Activated gamma-delta T cell (primary cell): ENCODE measurements around the gene CMTM2.
"Not testable (repeated sequence)": the region's sequence is repeated elsewhere in the genome, so short reads cannot be mapped to it uniquely, and the experiment has no call there.

Experiments
- DNase-seq: peaks from one replicate; lab custom pipeline; 2025; lab: John Stamatoyannopoulos, UW

Gene CMTM2

DNA sequence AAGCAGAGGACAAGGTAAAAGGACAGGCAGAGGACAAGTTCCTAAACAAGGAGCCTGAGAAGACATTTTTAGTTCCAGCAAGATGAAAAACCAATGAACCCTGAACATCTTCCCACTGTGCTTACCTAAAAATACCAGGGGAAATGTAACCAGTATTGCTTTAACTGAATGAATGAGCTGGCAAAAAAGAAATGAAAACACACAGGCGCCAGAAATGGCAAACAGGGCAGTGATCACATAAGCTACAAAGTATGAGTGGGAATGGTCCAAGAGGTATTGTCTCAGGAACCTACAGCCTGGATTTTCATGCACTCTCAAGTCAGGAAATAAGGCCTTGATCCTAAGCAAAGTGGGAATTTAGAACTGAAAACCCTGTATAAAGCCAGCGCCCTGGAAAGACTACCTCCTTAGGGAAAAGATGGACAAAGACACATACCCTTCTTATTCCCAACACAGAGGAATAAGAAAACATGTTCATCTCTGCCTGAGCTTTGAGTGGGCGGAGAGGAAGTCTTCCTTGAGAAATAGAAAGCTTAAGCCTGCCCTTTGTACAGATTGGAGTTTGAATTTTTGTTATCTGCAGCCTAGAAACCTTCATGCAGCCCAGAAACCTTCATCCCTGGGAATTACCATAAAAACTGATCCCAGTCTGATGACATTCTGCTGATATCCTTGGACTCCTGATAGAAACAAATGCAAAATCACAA lies 2.1 kb downstream of the CMTM2 start:
- DNase-seq: no peak

DNA sequence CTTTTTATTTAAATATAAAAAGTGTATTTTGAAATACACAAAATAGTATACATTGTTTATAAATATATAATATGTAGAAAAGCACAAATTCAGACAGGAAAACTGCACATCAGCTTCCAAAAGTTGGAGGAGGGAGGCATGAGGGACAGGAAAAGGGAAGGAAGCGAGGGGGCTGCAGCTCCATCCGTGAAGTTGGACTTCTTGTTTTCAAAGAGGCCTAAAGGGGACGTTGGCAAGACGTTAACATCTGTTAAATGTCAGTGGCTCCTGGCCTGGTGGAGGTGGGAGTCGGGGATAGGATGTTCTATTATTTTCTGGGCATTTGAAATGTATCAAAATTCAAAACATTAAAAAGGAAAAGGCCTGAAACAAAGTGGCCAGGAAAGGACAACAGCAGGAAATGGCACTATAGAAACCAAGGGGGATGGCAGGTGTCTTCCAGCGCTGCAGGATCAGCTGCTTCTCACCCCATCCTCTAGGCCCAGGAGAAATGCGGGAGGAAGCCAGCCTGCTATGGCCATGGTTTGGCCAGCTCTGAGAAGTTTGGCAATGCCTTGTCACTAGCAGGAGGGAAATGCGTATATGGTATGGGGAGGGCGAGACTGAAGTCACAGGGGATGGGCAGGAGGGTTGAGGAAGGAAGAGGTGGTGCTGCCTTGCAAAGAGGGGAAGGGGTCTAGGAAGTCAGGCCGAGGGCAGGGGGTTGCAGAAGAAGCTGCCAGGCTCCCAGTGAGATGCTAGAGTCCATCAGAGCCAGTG lies 6.4 kb downstream of the CMTM2 start:
- no peak for DNase-seq

DNA sequence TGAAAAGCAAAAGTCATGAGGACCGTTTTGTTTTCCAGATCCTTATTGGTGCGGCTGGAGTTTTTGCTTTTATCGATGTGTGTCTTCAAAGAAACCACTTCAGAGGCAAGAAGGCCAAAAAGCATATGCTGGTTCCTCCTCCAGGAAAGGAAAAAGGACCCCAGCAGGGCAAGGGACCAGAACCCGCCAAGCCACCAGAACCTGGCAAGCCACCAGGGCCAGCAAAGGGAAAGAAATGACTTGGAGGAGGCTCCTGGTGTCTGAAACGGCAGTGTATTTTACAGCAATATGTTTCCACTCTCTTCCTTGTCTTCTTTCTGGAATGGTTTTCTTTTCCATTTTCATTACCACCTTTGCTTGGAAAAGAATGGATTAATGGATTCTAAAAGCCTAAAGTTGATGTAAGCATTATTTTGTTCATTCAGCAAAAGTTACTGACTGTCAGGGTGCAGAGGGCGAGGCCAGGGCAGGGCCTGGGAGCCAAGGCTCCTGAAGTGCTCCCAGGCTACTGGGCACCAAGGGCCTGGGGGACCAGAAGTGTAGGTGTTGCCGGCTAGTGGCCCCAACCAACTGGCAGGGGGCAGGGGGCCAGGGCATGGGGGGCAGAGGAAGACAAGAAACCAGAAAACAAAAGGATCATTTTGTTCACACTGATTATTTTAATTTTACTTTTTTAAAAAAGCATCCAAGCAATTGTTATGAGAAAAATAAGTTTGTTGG lies 8.8 kb downstream of the CMTM2 start:
- no peak for DNase-seq

DNA sequence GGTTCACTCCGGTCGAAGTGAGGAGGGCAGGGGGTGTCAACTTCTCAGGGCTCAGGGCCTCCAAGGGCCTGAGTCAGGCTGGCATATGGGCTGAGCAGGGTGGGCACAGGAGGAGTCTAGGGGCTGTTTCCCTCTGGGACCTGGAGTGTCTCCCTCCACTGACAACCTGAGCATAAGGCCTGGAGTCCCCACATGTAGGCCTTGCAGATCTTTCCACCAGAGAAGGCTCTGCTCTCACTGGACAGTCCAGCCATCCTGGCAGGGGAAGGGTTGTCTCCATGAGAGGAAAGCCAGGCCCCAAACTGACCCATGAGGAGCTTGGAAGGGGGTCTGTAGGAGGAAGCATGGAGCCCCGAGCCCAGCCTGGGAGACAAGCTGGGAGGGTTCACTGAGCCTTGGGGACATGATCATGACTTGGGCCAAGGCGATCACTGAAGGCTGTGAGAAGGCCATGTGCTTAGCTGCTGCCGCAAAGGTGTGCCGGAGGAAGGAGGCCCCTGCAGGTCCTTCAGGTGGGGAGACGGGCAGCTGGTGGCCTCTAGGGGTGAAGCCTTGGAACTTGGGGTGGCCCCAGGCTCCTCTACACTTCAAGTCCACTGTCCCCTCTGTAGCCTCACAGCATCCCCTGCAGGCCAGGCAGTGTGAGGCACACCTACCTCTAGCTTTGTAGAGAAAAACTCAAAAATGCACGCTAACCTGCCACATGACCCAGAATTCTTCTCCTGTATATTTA lies 9.9 kb downstream of the CMTM2 start:
- DNase-seq: no peak

DNA sequence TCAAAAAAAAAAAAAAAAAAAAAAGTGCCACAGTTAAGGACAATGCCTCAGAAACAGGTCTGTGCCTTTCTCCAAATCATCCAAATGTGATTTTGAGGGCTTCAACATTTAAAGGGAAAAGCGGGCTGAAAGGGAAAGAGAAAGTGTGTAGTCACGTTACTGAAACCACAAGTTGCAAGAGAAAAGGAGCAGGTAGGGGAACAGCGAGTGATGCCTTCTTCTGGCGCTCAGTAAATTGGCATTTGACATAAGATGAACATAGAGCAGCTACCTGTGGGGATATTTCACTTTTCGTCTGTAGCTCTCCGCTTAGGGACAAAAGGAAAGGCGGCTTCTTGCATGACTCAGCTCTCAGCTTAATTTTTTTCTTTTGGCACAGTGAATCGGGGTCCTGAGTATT lies 11.1 kb downstream of the CMTM2 start:
- DNase-seq: no peak

DNA sequence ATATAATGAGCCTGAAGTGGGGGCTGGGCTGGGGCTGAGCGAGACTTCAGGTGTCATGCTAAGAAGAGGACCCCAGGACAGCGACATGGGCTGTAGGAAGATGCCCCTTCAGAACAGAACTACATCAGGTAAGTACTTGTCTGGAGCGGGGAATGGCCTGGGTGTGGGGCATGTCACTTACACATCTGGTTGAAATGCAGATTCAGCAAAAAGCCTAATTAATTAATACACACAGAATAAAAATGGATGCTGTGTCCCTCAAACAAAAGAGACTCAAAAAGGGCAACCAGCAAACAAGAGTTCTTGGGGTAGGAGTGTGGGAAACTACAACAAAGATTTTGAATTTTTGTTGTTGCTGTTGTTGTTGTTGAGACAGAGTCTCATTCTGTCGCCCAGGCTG lies 11.8 kb downstream of the CMTM2 start:
- no peak for DNase-seq

DNA sequence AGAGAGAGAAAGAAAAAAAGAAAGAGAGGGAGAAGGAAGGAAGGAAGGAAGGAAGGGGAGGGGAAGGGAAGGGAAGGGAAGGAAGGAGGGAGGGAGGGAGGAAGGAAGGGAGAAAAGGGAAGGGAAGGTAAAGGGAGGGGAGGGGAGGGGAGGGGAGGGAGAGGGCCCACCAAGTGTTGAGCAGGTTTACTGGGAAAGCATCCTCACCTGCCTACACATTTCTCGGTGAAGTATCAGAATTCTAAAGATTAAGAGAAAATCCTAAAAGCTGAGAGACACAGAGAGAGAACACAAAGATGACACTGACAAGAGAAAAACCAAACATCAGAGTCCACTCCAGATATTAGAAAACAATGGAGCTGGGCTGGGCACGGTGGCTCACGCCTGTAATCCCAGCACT lies 13.0 kb downstream of the CMTM2 start:
- no peak for DNase-seq

DNA sequence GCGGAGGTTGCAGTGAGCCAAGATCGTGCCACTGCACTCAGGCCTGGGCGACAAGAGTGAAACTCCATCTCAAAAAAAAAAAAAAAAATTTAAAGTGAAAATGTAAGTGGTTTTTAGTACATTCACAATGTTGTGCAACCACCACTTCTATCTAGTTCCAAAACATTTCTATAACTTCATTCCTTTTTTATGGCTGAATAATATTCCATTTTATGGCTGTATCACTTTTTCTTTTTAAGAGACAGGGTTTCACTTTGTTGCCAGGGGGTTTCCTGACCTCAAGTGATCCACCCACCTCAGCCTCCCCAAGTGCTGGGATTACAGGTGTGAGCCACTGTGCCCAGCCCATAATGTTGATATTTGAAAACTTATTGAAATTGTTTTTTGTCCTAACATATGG lies 13.6 kb downstream of the CMTM2 start:
- no peak for DNase-seq

DNA sequence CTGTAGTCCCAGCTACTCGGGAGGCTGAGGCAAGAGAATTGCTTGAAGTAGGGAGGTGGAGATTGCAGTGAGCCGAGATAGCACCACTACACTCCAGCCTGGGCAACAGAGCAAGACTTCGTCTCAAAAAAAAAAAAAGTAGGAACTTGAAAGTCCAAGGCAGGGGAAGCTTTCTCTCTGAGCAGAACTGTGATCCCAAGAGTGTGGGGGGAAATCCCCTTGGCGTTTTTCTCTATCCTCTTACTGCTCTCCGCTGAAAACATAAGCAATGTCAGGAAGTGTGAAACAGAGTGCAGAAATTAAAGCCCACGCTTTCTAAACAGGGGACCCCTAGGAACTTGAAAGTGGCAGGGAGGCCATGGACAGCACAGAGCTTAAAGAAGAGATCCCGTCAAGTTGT lies 15.5 kb downstream of the CMTM2 start:
- no peak for DNase-seq

DNA sequence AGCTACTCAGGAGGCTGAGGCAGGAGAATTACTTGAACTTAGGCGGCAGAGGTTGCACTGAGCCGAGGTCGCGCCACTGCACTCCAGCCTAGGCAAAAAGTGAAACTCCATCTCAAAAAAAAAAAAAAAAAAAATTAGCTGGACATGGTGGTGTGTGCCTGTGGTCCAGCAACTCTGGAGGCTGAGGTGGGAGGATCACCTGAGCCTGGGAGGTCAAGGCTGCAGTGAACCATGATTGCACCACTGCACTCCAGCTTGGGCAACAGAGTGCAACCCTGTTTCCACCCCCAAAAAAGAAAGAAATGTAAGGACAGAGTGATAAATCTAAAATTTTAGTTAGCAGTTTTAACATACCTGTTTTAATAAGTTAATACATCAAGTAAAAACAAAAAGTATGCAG lies 17.3 kb downstream of the CMTM2 start:
- not testable (repeated sequence) for DNase-seq

DNA sequence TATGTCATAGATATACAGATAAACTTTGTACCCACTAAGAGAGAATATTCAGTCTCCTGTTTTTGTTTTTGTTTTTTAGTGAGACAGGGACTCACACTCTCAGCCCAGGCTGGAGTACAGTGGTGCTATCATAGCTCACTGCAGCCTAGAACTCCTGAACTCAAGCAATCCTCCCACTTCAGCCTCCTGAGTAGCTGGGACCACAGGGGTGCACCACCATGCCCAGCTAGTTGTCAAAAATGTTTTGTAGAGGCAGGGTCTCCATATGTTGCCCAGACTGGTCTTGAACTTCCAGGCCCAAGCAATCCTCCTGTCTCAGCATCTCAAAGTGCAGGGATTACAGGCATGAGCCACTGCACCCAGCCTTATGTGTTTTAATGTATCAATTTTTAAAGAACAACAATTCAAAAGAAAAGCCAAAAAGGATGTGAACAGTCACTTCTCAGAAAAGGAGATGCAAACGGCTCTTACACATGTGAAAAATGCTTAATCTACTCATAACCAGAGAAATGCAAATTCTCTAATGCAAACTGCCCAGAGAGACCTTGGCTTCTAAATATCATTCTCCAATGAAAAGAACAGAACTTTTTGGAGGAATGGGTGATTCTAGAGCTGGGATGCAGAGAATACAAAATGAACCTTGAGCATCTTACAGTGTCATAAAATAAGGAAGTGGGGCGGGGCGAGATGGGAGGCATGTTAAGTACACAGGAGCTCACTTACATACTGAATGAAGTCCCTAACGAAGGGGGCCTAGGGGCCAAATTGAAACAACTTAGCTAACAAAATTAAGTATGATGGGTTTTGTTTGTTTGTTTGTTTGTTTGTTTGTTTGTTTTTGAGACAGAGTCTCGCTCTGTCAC lies 18.0 kb downstream of the CMTM2 start:
- no peak for DNase-seq

DNA sequence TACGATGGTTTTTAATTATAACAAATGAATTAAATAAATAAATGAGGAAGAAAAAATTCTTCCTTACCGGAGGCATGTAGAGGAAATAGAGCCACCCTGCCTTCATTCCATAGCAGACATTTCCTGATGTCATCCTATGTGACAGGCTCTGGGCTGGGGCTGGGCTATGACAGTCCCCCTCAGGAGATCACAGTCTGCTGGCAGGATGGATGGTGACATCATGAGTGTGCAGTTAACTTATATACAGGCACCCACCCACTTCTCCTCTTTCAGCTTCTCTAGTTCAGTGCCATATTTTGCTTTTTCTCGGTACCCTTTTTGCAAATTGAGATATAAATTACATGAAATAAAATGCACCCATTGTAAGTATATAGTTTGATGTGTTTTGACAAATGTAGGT lies 18.8 kb downstream of the CMTM2 start:
- DNase-seq: no peak

DNA sequence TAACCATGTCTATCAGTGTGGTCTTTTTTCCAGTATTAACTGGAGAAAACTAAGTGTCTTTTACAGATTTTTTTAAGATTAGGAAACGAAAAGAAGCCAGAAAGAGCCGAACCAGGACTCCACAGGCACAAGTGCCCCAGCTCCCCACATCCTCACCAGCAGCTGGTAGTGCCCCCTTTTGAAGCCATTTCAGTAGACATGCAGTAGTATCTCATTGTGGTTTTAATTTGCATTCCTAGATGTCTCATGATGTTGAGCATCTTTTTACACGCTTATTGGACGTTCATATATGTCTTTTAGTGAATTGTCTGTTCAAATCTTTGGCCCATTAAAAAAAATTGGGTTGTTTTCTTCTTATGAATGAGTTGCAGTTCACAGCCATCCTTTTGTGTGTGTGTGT lies 20.5 kb downstream of the CMTM2 start:
- DNase-seq: no peak

DNA sequence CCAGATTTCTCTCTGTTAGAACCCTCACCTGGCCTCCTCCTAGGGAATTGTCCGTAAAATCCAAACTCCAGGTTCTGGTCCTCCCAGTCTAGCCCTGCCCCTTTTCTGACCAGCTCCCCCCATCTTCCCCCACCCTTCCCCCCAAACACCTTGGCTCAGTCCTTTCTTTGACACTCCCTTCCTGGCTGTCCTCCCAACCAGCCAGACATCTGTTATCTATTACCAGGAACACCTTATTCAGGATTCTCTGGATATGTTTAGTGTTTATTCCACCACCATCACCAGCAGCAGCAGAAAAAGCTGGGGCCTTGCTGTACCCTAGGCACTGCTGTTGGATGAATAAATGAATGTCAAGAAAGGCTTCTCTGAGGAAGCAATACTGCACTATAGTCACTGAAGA lies 21.2 kb downstream of the CMTM2 start:
- no peak for DNase-seq

DNA sequence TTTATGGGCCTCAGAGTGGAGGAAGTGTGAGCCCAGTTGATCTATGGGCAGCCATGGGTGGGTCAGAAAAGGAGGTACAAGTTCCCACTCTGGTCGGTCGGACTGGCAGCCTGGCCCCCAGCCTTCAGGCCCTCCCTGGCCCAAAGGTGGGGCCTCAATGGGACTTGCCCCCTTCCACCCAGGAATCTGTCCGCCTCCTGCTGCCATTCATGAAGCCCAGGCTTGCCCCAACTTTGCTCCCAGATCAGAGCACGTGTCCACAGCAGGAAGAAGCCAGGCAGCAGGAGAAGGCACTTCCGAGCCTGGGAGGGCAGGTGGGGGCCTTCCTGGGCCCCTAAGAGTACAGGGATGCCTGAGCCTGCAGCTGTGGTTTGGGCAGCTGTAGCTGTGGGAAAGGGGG lies 22.2 kb downstream of the CMTM2 start:
- DNase-seq: no peak

DNA sequence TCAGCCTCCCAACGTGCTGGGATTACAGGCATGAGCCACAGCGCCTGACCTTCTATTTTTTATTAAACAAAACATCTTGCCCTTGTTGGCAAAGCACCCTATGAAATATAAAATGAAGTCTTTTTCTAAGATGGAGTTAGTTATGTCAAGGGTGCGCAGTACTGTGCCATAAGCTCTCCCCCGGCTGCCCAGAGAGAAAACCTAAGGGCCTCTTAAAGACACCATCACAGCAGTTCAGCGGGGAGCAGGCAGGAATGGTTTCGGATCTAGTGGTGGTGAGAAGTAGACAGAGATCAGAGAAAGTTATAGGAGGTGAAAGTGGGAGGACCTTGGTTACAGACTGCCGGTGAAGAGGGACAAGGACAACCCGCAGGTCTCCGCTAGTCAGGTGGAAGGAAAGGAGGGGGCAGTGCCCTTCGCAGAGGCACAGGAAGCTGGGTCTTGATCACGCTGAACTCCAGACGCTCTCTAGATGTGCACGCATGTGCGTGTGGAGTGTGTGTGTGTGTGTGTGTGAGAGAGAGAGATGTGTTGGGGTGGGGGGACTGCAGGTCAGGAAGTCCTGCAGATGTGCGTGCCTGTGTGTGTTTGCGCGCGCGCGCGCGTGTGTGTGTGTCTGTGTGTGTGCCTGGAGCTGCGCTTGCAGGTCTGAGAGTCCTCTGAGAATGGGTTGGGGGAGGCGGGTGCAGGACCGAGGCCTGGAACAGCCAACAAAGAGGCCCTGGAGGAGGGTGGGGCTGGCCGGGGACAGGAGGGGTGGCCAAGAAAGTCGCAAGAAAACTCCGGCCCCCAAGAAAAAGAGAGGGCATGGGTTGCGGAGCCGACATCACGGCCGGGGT lies 24.5 kb downstream of the CMTM2 start:
- DNase-seq: peak; percentile 35

DNA sequence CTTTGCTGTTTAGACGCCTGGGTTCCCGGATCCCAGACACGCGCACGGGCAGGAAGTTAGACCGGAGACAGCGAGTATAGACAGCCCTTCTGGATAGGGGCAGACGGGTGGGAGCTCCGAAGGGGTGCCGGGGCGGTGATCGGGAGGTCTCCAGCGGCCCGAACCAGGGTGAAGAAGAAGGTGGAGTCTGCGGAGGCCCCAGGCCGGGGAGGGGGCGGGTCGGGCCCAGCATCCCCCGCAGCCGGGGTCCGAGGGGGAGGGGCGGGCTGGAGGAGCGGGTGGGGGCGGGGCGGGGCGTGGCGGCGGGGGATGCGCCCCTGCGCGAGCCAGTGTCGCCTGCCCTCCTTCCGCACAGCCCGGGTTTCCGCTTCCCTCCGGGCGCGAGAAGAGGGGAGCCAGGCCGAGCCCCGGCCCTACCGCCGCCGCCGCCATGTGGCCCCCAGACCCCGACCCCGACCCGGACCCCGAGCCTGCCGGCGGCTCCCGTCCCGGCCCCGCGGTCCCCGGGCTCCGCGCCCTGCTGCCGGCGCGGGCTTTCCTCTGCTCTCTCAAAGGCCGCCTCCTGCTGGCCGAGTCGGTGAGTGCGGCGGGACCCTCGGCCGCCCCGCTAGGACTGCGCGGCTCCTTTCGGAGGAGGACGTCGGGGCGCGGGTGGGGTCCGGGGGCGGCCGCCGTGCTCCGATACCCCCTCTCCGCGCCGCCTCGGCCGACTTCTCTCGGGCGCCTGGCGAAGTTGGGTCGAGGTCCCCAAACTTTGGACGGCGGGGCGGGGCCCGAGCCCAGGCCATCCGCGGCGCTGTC lies 25.3 kb downstream of the CMTM2 start, which contains the start of gene CMTM3:
Gene CMTM3, plus strand, starts transcription at position 329 of the 801 bp plus-strand sequence. Its CDS starts 102 bp downstream, at position 431.
- DNase-seq: peak; percentile 51

DNA sequence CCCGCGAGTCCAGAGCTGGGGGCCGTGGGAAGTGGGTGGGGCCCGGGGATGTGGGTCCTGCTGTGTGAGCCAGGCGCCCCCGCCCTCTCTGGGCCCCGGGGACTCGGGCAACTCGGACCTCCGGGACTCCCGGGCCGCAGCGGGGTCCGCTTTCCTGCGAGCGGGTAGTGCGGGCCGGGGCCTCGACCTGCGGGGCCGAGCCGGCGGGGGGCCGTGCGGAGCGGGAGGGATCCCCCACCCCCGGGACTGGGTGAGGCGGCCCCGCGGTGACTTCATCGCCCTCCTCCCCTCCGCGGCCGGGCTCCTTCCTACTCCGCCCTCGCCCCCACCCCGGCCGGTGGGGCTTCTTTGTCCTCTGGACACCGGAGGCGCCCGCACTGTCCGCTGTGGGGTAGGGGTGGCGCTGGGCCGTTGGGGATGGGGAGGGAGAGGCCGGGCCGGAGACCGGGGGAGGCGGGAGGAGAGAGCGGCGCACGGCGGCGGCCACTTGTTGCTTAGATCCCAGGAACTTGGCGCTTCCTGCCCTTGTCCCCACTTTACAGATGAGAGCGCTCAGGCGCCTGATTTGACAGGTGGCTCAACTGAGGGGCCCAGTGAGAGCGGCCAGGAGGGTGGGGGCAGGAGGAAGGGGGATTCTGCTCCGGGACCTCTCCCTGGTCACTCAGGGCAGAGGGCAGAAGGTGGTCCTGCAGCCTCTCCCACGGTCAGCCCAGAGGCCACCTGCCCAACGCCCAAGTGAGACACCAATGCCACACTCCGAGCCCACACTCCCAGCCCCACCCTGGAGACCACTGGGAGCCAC lies 26.1 kb downstream of the CMTM2 start:
- peak; percentile 38 for DNase-seq
